GM23338 (cell line): ENCODE data around the gene STRN. TPM values are rescaled to one million over a fixed set of nuclear protein-coding genes. Genes with fewer than 3 reads are reported as not detected.

Source experiments
- ATAC-seq: fragments of 200-7000 bp; cut with Tn5 transposase; 3 replicates; pipeline ENCODE4 v1.9.1; 2020
- DNase-seq: peaks from one replicate; pipeline ENCODE4 v3.0.0-alpha.2; 2015; ENCODE audit warnings: low spot score
- H2AFZ ChIP-seq: fragments of 200-600 bp; sonication (generic); 2 replicates; pipeline ENCODE4 v1.8.0; 2016; ENCODE audit warnings: antibody characterized with exemption, mild to moderate bottlenecking, moderate library complexity
- H3F3A ChIP-seq: fragments of 200-600 bp; sonication (generic); replicated peaks from 2 replicates; pipeline ENCODE4 v1.8.0; 2017; ENCODE audit warnings: antibody characterized with exemption, mixed run types, low read depth
- H3K27ac ChIP-seq: fragments of 200-600 bp; sonication (generic); 2 replicates; pipeline ENCODE4 v1.6.1; 2016; ENCODE audit warnings: low read depth
- H3K27me3 ChIP-seq: fragments of 200-600 bp; sonication (generic); 2 replicates; pipeline ENCODE4 v1.8.0; 2016; ENCODE audit warnings: mild to moderate bottlenecking, mixed run types, moderate library complexity; ENCODE audit not compliant: insufficient read depth
- H3K36me3 ChIP-seq: fragments of 200-600 bp; sonication (generic); 2 replicates; pipeline ENCODE4 v1.8.0; 2016; ENCODE audit warnings: mild to moderate bottlenecking; ENCODE audit not compliant: insufficient read depth
- H3K4me1 ChIP-seq: fragments of 200-600 bp; sonication (generic); 2 replicates; pipeline ENCODE4 v1.8.0; 2016; ENCODE audit warnings: mild to moderate bottlenecking, moderate library complexity; ENCODE audit not compliant: insufficient read depth
- H3K4me2 ChIP-seq: fragments of 200-600 bp; sonication (generic); 2 replicates; pipeline ENCODE4 v1.7.1; 2017; ENCODE audit warnings: mixed run types
- H3K4me3 ChIP-seq: fragments of 200-600 bp; sonication (generic); 2 replicates; pipeline ENCODE4 v1.6.1; 2016; ENCODE audit warnings: mixed run types
- H3K79me2 ChIP-seq: fragments of 200-600 bp; sonication (generic); replicated peaks from 2 replicates; pipeline ENCODE4 v1.8.0; 2017; ENCODE audit warnings: mild to moderate bottlenecking; ENCODE audit not compliant: insufficient read depth
- H3K9me2 ChIP-seq: fragments of 200-600 bp; sonication (generic); 2 replicates; pipeline ENCODE4 v1.8.0; 2017; ENCODE audit not compliant: insufficient read depth
- H4K20me1 ChIP-seq: fragments of 200-600 bp; sonication (generic); replicated peaks from 2 replicates; pipeline ENCODE4 v1.8.0; 2017; ENCODE audit warnings: mild to moderate bottlenecking; ENCODE audit not compliant: insufficient read depth
- H3K27ac Mint-ChIP-seq: 2 replicates; pipeline ENCODE4 v1.8.0; 2020; ENCODE audit warnings: inconsistent platforms, mild to moderate bottlenecking, moderate library complexity, mixed read lengths
- H3K27me3 Mint-ChIP-seq: 3 replicates; pipeline ENCODE4 v1.8.0; 2022; ENCODE audit warnings: low read depth, mild to moderate bottlenecking, moderate library complexity, mixed read lengths, inconsistent platforms; ENCODE audit not compliant: insufficient read depth, poor library complexity
- H3K36me3 Mint-ChIP-seq: 3 replicates; pipeline ENCODE4 v1.8.0; 2021; ENCODE audit warnings: low read depth, mild to moderate bottlenecking, inconsistent platforms, moderate library complexity, mixed read lengths
- H3K4me1 Mint-ChIP-seq: 3 replicates; pipeline ENCODE4 v1.8.0; 2020; ENCODE audit warnings: mild to moderate bottlenecking, inconsistent platforms, mixed read lengths
- H3K4me3 Mint-ChIP-seq: 3 replicates; pipeline ENCODE4 v1.8.0; 2021; ENCODE audit warnings: moderate library complexity, mild to moderate bottlenecking, inconsistent platforms, mixed read lengths
- H3K9me3 Mint-ChIP-seq: 3 replicates; pipeline ENCODE4 v1.8.0; 2020; ENCODE audit warnings: moderate library complexity, mild to moderate bottlenecking, inconsistent platforms, mixed read lengths
- EZH2 ChIP-seq: fragments of 200-600 bp; sonication (generic); IDR thresholded peaks from one replicate; pipeline ENCODE4 v1.8.0; 2017; ENCODE audit warnings: antibody characterized with exemption, mild to moderate bottlenecking, low read depth; ENCODE audit not compliant: unreplicated experiment
- EZH2phosphoT487 ChIP-seq: fragments of 200-600 bp; sonication (generic); IDR thresholded peaks from one replicate; pipeline ENCODE4 v1.8.1; 2018; ENCODE audit warnings: antibody characterized with exemption; ENCODE audit not compliant: unreplicated experiment
- JUNB ChIP-seq: IDR thresholded peaks from one replicate; pipeline ENCODE4 v1.6.1; 2016; ENCODE audit warnings: antibody characterized with exemption; ENCODE audit not compliant: unreplicated experiment
- STAT1 ChIP-seq: IDR thresholded peaks from one replicate; pipeline ENCODE4 v1.6.1; 2016; ENCODE audit warnings: antibody characterized with exemption; ENCODE audit not compliant: unreplicated experiment
- ZNF331 ChIP-seq: fragments of 250-450 bp; sonication (Bioruptor Pico); IDR thresholded peaks from 2 replicates; pipeline ENCODE4 v1.5.0; 2020; ENCODE audit warnings: low read depth, mild to moderate bottlenecking, moderate library complexity
- polyA plus RNA-seq: library from polyadenylated mRNA; unstranded; fragments of >200 nt; fragmentation: Nextera tagmentation; extraction: Ambion mirVana; gene quantifications from 2 replicates; pipeline ENCODE4 v1.2.1, GENCODE V29; 2016
- total RNA-seq: library from RNA; depleted of rRNA; stranded (reverse); fragments of >200 nt; shearing (Covaris generic); gene quantifications from 2 replicates; pipeline ENCODE4 v1.2.3, GENCODE V29; 2014
- TF ChIP-seq, protein P1 (sequence below), 2 experiments: fragments of 200-600 bp in 1 of 2; sonication (generic) in 1 of 2; conservative IDR thresholded peaks; 2 replicates each; pipeline versions ENCODE4 v1.5.1 to v1.6.1; 2016 to 2017; ENCODE audit warnings: antibody characterized with exemption in 2 of 2, low read depth in 2 of 2, mild to moderate bottlenecking in 2 of 2, moderate library complexity in 1 of 2
- TF ChIP-seq, protein P2 (sequence below): fragments of 250-450 bp; sonication (Bioruptor Pico); IDR thresholded peaks from 2 replicates; pipeline ENCODE4 v1.5.0; 2020; ENCODE audit warnings: mild to moderate bottlenecking, moderate library complexity
- TF ChIP-seq, protein P3 (sequence below): IDR thresholded peaks from 2 replicates; pipeline ENCODE4 v1.6.1; 2016; ENCODE audit warnings: antibody characterized with exemption
- TF ChIP-seq, protein P4 (sequence below): IDR thresholded peaks from one replicate; pipeline ENCODE4 v1.6.1; 2018; ENCODE audit warnings: antibody characterized with exemption; ENCODE audit not compliant: unreplicated experiment

Gene STRN
- total and polyA plus RNA-seq, 2 experiments from 2014 or later, result 16.1 to 34.5 TPM

DNA sequence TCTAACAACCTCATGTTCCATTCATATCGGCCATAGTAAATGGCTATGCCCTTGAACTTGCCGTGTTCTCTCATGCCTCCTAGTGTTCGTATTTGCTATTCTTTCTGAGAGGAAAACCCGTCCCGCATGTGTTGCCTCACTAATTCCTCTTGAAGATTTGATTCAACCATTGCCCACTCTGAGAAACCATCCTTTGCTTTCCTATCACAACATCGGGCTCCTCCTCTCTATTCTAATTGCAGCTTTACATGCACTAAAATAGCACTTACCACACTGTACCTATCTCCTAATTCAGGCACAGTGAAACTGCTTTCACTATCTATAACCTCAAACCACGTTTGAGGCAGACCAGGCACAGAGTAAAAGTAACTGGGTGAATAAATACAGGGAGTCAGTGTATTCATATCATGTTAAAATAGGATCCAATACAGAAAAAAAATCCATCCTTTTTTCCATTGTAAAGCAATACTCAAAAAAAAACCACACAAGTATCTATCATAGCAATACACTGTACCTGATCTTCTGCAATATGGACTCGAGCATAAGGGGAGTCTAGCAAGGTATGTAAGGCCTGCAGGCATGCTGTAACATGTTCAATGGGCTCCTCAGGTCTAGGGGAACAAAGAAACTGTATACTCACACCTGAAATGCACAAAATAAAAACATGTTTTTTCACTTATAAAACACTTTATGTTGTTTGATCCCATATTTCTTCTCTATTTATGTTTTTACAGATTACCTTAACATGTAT lies 39.0 kb upstream of the STRN start:
- Histone ChIP-seq H3K4me2 (no peak overlapping the region), H3K27ac (0 out of 2 replicates have a peak overlapping the region, but pooled peaks have one; percentile 4), H4K20me1 (no peaks in the 10 kb centered on the region), H2AFZ (no peak overlapping the region), H3K4me3 (no peak overlapping the region), H3K79me2 (no peaks in the 10 kb centered on the region), H3K4me1 (no peaks in the 10 kb centered on the region), H3K36me3 (peaks cover 3% of the 10 kb centered on the region; the same call in 1 of the 2 replicates), H3K27me3 (no peaks in the 10 kb centered on the region), H3K9me2 (no peaks in the 10 kb centered on the region), H3F3A (no peaks in the 10 kb centered on the region)
- no peaks in the 10 kb centered on the region for H3K4me1 Mint-ChIP-seq
- no peaks in the 10 kb centered on the region; the same call in 2 of the 3 replicates for H3K36me3 Mint-ChIP-seq
- peak; percentile 75 for DNase-seq
- TF ChIP-seq STAT1, result no peak
- TF ChIP-seq, protein P1, sequence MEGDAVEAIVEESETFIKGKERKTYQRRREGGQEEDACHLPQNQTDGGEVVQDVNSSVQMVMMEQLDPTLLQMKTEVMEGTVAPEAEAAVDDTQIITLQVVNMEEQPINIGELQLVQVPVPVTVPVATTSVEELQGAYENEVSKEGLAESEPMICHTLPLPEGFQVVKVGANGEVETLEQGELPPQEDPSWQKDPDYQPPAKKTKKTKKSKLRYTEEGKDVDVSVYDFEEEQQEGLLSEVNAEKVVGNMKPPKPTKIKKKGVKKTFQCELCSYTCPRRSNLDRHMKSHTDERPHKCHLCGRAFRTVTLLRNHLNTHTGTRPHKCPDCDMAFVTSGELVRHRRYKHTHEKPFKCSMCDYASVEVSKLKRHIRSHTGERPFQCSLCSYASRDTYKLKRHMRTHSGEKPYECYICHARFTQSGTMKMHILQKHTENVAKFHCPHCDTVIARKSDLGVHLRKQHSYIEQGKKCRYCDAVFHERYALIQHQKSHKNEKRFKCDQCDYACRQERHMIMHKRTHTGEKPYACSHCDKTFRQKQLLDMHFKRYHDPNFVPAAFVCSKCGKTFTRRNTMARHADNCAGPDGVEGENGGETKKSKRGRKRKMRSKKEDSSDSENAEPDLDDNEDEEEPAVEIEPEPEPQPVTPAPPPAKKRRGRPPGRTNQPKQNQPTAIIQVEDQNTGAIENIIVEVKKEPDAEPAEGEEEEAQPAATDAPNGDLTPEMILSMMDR (conservative IDR thresholded peaks at IDR 0.05; ENCODE audit: low read depth in 2 of 2), result peak; percentile 67 to 90
- TF ChIP-seq, protein P2, sequence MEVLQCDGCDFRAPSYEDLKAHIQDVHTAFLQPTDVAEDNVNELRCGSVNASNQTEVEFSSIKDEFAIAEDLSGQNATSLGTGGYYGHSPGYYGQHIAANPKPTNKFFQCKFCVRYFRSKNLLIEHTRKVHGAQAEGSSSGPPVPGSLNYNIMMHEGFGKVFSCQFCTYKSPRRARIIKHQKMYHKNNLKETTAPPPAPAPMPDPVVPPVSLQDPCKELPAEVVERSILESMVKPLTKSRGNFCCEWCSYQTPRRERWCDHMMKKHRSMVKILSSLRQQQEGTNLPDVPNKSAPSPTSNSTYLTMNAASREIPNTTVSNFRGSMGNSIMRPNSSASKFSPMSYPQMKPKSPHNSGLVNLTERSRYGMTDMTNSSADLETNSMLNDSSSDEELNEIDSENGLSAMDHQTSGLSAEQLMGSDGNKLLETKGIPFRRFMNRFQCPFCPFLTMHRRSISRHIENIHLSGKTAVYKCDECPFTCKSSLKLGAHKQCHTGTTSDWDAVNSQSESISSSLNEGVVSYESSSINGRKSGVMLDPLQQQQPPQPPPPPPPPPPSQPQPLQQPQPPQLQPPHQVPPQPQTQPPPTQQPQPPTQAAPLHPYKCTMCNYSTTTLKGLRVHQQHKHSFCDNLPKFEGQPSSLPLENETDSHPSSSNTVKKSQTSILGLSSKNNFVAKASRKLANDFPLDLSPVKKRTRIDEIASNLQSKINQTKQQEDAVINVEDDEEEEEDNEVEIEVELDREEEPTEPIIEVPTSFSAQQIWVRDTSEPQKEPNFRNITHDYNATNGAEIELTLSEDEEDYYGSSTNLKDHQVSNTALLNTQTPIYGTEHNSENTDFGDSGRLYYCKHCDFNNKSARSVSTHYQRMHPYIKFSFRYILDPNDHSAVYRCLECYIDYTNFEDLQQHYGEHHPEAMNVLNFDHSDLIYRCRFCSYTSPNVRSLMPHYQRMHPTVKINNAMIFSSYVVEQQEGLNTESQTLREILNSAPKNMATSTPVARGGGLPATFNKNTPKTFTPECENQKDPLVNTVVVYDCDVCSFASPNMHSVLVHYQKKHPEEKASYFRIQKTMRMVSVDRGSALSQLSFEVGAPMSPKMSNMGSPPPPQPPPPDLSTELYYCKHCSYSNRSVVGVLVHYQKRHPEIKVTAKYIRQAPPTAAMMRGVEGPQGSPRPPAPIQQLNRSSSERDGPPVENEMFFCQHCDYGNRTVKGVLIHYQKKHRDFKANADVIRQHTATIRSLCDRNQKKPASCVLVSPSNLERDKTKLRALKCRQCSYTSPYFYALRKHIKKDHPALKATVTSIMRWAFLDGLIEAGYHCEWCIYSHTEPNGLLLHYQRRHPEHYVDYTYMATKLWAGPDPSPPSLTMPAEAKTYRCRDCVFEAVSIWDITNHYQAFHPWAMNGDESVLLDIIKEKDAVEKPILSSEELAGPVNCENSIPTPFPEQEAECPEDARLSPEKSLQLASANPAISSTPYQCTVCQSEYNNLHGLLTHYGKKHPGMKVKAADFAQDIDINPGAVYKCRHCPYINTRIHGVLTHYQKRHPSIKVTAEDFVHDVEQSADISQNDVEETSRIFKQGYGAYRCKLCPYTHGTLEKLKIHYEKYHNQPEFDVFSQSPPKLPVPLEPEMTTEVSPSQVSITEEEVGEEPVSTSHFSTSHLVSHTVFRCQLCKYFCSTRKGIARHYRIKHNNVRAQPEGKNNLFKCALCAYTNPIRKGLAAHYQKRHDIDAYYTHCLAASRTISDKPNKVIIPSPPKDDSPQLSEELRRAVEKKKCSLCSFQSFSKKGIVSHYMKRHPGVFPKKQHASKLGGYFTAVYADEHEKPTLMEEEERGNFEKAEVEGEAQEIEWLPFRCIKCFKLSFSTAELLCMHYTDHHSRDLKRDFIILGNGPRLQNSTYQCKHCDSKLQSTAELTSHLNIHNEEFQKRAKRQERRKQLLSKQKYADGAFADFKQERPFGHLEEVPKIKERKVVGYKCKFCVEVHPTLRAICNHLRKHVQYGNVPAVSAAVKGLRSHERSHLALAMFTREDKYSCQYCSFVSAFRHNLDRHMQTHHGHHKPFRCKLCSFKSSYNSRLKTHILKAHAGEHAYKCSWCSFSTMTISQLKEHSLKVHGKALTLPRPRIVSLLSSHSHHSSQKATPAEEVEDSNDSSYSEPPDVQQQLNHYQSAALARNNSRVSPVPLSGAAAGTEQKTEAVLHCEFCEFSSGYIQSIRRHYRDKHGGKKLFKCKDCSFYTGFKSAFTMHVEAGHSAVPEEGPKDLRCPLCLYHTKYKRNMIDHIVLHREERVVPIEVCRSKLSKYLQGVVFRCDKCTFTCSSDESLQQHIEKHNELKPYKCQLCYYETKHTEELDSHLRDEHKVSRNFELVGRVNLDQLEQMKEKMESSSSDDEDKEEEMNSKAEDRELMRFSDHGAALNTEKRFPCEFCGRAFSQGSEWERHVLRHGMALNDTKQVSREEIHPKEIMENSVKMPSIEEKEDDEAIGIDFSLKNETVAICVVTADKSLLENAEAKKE (CRISPR knock-in tag), result no peak
- TF ChIP-seq, protein P3, sequence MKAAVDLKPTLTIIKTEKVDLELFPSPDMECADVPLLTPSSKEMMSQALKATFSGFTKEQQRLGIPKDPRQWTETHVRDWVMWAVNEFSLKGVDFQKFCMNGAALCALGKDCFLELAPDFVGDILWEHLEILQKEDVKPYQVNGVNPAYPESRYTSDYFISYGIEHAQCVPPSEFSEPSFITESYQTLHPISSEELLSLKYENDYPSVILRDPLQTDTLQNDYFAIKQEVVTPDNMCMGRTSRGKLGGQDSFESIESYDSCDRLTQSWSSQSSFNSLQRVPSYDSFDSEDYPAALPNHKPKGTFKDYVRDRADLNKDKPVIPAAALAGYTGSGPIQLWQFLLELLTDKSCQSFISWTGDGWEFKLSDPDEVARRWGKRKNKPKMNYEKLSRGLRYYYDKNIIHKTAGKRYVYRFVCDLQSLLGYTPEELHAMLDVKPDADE, result no peak
- no peak for TF ChIP-seq JUNB
- TF ChIP-seq, protein P4, sequence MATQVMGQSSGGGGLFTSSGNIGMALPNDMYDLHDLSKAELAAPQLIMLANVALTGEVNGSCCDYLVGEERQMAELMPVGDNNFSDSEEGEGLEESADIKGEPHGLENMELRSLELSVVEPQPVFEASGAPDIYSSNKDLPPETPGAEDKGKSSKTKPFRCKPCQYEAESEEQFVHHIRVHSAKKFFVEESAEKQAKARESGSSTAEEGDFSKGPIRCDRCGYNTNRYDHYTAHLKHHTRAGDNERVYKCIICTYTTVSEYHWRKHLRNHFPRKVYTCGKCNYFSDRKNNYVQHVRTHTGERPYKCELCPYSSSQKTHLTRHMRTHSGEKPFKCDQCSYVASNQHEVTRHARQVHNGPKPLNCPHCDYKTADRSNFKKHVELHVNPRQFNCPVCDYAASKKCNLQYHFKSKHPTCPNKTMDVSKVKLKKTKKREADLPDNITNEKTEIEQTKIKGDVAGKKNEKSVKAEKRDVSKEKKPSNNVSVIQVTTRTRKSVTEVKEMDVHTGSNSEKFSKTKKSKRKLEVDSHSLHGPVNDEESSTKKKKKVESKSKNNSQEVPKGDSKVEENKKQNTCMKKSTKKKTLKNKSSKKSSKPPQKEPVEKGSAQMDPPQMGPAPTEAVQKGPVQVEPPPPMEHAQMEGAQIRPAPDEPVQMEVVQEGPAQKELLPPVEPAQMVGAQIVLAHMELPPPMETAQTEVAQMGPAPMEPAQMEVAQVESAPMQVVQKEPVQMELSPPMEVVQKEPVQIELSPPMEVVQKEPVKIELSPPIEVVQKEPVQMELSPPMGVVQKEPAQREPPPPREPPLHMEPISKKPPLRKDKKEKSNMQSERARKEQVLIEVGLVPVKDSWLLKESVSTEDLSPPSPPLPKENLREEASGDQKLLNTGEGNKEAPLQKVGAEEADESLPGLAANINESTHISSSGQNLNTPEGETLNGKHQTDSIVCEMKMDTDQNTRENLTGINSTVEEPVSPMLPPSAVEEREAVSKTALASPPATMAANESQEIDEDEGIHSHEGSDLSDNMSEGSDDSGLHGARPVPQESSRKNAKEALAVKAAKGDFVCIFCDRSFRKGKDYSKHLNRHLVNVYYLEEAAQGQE, result no peak
- TF ChIP-seq EZH2phosphoT487, result no peak
- TF ChIP-seq ZNF331 (CRISPR knock-in tag), result no peak
- TF ChIP-seq EZH2, result no peak
- peak; percentile 65 for ATAC-seq
- H3K27me3 Mint-ChIP-seq, result no peaks in the 10 kb centered on the region
- peak overlapping the region; percentile 41; the same call in 1 of the 2 replicates for H3K27ac Mint-ChIP-seq
- H3K4me3 Mint-ChIP-seq, result no peak overlapping the region
- H3K9me3 Mint-ChIP-seq, result no peaks in the 10 kb centered on the region; the same call in 2 of the 3 replicates
